Fibroblast of lung (primary cell): ENCODE data around the gene MYLK. TPM values are rescaled to one million over a fixed set of nuclear protein-coding genes. Genes with fewer than 3 reads are reported as not detected.

ENCODE experiments used
- DNase-seq, 2 donors: peaks; one replicate each; pipeline versions ENCODE4 v3.0.0 to v3.0.0-alpha.2; 2010; ENCODE audit warnings: low read depth in 2 of 2
- H2AFZ ChIP-seq: 2 replicates; pipeline ENCODE4 v1.5.1; 2012; ENCODE audit warnings: low read length, control low read depth, inconsistent platforms
- H3K27ac ChIP-seq: 2 replicates; pipeline ENCODE4 v1.5.1; 2011; ENCODE audit warnings: low read length, control low read depth; ENCODE audit not compliant: insufficient read depth
- H3K27me3 ChIP-seq: 2 replicates; pipeline ENCODE4 v1.5.1; 2011; ENCODE audit warnings: mild to moderate bottlenecking, low read length; ENCODE audit not compliant: control insufficient read depth, insufficient read depth
- H3K36me3 ChIP-seq: 2 replicates; pipeline ENCODE4 v1.5.1; 2011; ENCODE audit warnings: low read length; ENCODE audit not compliant: control insufficient read depth, insufficient read depth
- H3K4me1 ChIP-seq: 2 replicates; pipeline ENCODE4 v1.5.1; 2011; ENCODE audit warnings: low read length; ENCODE audit not compliant: control insufficient read depth, insufficient read depth; ENCODE audit errors: extremely low read depth
- H3K4me2 ChIP-seq: 2 replicates; pipeline ENCODE4 v1.5.1; 2011; ENCODE audit warnings: low read length, control low read depth; ENCODE audit not compliant: insufficient read depth; ENCODE audit errors: extremely low read depth
- H3K4me3 ChIP-seq, 4 experiments: fragments of 200-600 bp in 1 of 4; sonication (generic) in 1 of 4; replicated peaks in 1 of 4; 2 replicates each; pipeline ENCODE4 v1.5.1; 2011 to 2016; ENCODE audit warnings: low read length in 4 of 4, low read depth in 3 of 4, mild to moderate bottlenecking in 3 of 4, control low read depth in 2 of 4, inconsistent platforms in 1 of 4, mixed read lengths in 1 of 4; ENCODE audit not compliant: insufficient read depth in 1 of 4; ENCODE audit errors: control extremely low read depth in 1 of 4
- H3K79me2 ChIP-seq: 2 replicates; pipeline ENCODE4 v1.5.1; 2012; ENCODE audit warnings: mild to moderate bottlenecking, low read length, inconsistent platforms; ENCODE audit not compliant: control insufficient read depth, insufficient read depth
- H3K9ac ChIP-seq: 2 replicates; pipeline ENCODE4 v1.5.1; 2011; ENCODE audit warnings: mild to moderate bottlenecking, low read length, control low read depth; ENCODE audit not compliant: insufficient read depth
- H3K9me3 ChIP-seq: 2 replicates; pipeline ENCODE4 v1.5.1; 2012; ENCODE audit warnings: low read depth, low read length; ENCODE audit not compliant: control insufficient read depth, insufficient read depth
- H4K20me1 ChIP-seq: 2 replicates; pipeline ENCODE4 v1.5.1; 2011; ENCODE audit warnings: low read length; ENCODE audit not compliant: control insufficient read depth, insufficient read depth; ENCODE audit errors: extremely low read depth
- EZH2 ChIP-seq: IDR thresholded peaks from 2 replicates; pipeline ENCODE4 v1.5.1; 2012; ENCODE audit warnings: low read length, control low read depth, mild to moderate bottlenecking; ENCODE audit errors: missing control alignments
- polyA plus RNA-seq, 2 donors: library from polyadenylated mRNA; depleted of rRNA in 1 of 2; stranded (reverse) in 1 of 2; unstranded in 1 of 2; fragments of >200 nt; gene quantifications; 2 replicates each; pipeline ENCODE4 v1.2.1, GENCODE V29; 2011 to 2012; ENCODE audit warnings: missing spikeins in 1 of 2
- total RNA-seq: library from RNA; depleted of rRNA; stranded (reverse); fragments of >200 nt; gene quantifications from 2 replicates; pipeline ENCODE4 v1.2.1, GENCODE V29; 2014
- TF ChIP-seq, protein P1 (sequence below), 2 donors: IDR thresholded peaks in 1 of 2; conservative IDR thresholded peaks in 1 of 2; 1 replicate in 1 of 2; 2 replicates in 1 of 2; pipeline ENCODE4 v1.5.1; 2011 to 2012; ENCODE audit warnings: low read length in 2 of 2, control low read depth in 1 of 2, inconsistent platforms in 1 of 2, low read depth in 1 of 2, mild to moderate bottlenecking in 1 of 2

The MYLK gene
- total and polyA plus RNA-seq, 2 donors (not counting 1 experiment from before 2014, with no cell fraction given): 918 to 941 TPM

DNA sequence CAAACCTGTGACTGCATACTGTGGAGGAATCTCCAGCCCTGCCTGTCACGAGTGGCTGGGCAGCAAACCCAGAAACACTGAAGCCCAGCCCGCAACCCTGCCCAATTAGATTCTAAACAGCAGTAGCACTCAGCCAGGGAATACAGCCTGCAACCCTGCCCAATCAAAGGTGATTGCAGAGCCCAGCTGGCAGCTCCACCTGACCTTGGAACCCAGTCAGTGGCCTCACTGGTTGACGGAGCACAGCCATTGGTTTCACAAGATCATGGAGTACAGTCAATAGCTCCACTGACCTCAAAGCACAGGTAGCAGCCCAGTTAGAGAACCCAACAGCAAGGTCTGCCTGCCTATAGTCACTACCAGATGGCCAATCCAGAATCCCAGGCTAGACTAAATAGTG, 35.2 kb upstream of the MYLK start:
- no peak overlapping the region for H2AFZ ChIP-seq
- no peaks in the 10 kb centered on the region for H3K9me3 ChIP-seq
- no peaks in the 10 kb centered on the region for H3K4me1 ChIP-seq
- H3K4me3 ChIP-seq: no peak overlapping the region
- no peak overlapping the region for H3K9ac ChIP-seq
- no peak overlapping the region for H3K4me2 ChIP-seq
- peaks cover 2% of the 10 kb centered on the region for H3K36me3 ChIP-seq
- no peaks in the 10 kb centered on the region for H3K27me3 ChIP-seq
- H3K79me2 ChIP-seq: no peaks in the 10 kb centered on the region
- no peak for DNase-seq
- H3K27ac ChIP-seq: no peak overlapping the region
- TF ChIP-seq EZH2: no peak
- TF ChIP-seq, protein P1, sequence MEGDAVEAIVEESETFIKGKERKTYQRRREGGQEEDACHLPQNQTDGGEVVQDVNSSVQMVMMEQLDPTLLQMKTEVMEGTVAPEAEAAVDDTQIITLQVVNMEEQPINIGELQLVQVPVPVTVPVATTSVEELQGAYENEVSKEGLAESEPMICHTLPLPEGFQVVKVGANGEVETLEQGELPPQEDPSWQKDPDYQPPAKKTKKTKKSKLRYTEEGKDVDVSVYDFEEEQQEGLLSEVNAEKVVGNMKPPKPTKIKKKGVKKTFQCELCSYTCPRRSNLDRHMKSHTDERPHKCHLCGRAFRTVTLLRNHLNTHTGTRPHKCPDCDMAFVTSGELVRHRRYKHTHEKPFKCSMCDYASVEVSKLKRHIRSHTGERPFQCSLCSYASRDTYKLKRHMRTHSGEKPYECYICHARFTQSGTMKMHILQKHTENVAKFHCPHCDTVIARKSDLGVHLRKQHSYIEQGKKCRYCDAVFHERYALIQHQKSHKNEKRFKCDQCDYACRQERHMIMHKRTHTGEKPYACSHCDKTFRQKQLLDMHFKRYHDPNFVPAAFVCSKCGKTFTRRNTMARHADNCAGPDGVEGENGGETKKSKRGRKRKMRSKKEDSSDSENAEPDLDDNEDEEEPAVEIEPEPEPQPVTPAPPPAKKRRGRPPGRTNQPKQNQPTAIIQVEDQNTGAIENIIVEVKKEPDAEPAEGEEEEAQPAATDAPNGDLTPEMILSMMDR (conservative IDR thresholded peaks at IDR 0.05 in 1 of 2, IDR thresholded peaks at IDR 0.05 in 1 of 2; ENCODE audit: low read depth in 1 of 2, low read length in 2 of 2): no peak
- H4K20me1 ChIP-seq: no peaks in the 10 kb centered on the region

DNA sequence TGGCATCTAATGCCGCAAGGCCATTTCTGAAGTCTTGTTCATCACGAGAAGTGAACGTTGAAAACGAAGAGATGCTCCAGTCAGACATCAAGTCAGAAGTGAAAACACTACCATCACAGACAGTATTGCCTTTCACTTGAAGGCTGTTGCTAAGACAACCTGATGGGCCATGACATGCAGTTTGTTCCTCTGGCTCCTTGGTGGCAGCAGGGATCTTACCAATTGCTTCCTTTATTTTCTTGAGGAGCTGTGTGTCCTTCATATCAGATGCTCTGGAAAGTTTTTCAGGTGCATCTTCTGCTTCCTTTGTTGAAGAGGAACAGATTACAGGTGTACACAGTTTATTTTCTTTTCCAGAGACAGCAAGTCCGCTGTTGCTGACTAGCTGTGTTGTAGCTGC, 30.7 kb upstream of the MYLK start:
- Histone ChIP-seq H3K27me3 (no peaks in the 10 kb centered on the region), H2AFZ (no peak overlapping the region), H3K9me3 (no peaks in the 10 kb centered on the region), H3K4me2 (no peak overlapping the region), H3K27ac (no peak overlapping the region), H3K9ac (no peak overlapping the region), H3K36me3 (no peaks in the 10 kb centered on the region), H3K4me1 (no peaks in the 10 kb centered on the region), H4K20me1 (no peaks in the 10 kb centered on the region), H3K79me2 (no peaks in the 10 kb centered on the region), H3K4me3 (no peak overlapping the region)
- DNase-seq: no peak
- TF ChIP-seq, protein P1 (conservative IDR thresholded peaks at IDR 0.05 in 1 of 2, IDR thresholded peaks at IDR 0.05 in 1 of 2; ENCODE audit: low read depth in 1 of 2, low read length in 2 of 2): no peak
- TF ChIP-seq EZH2: no peak

GRCh38 chr3:123909785-123910184, 25.7 kb upstream of the MYLK start:
- H4K20me1 ChIP-seq: no peaks in the 10 kb centered on the region

More at GRCh38 chr3:123909785-123910184, 25.7 kb upstream of the MYLK start:
- Histone ChIP-seq H3K9me3 (no peaks in the 10 kb centered on the region), H3K27ac (no peak overlapping the region), H3K4me3 (no peak overlapping the region), H3K4me2 (no peak overlapping the region), H3K4me1 (no peaks in the 10 kb centered on the region), H3K27me3 (no peaks in the 10 kb centered on the region), H3K9ac (no peak overlapping the region), H2AFZ (no peak overlapping the region), H3K79me2 (no peaks in the 10 kb centered on the region), H3K36me3 (no peaks in the 10 kb centered on the region)
- TF ChIP-seq, protein P1 (conservative IDR thresholded peaks at IDR 0.05 in 1 of 2, IDR thresholded peaks at IDR 0.05 in 1 of 2; ENCODE audit: low read depth in 1 of 2, low read length in 2 of 2): no peak
- TF ChIP-seq EZH2: no peak
- no peak for DNase-seq
